Peyer's patch (tissue), 4 donors: ENCODE results near the gene MTUS2.

Source experiments
- CTCF ChIP-seq, 6 experiments: fragments of 450-650 bp in 4 of 6; fragments of 200-600 bp in 2 of 6; sonication (generic) in 1 of 6; IDR thresholded peaks; one replicate each; pipeline ENCODE4 v1.5.1; 2017 to 2019; ENCODE audit warnings: antibody characterized with exemption in 6 of 6, mild to moderate bottlenecking in 3 of 6, moderate library complexity in 1 of 6
- POLR2A ChIP-seq, 2 donors: fragments of 450-650 bp; IDR thresholded peaks; one replicate each; pipeline ENCODE4 v1.5.1; 2017; ENCODE audit warnings: antibody characterized with exemption in 2 of 2, mild to moderate bottlenecking in 2 of 2, moderate library complexity in 2 of 2

DNA sequence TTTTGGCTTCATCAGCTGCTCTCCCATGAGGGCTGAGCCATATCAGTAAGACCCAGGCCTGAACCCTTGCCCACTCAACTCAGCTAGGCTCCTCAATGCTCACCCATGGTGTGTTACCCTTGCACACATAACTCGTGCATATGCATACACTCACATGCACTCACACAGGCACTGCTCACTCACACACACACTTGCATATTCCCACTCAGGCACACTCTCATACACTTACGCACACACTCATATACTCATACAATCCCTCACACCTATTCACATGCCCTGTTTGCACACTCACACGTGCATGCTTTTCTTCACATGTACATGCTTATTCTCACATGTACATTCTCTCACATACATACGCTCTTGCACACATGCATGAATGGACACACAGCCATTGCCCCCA is 681.5 kb downstream of the MTUS2 start:
- TF ChIP-seq CTCF (IDR thresholded peaks at IDR 0.05), result no peak
- no peak for TF ChIP-seq POLR2A (IDR thresholded peaks at IDR 0.05)
